ENCODE measurements around the gene SDCCAG8.
A peak's percentile ranks its signal among the peaks of the same experiment; 100 is the strongest.

SDCCAG8 gene

GRCh38 chr1:243482141-243483022 lies 226.5 kb downstream of the SDCCAG8 start:
- DNase-seq (ENCODE audit: low read depth, low spot score): peak; percentile 79

- peak; percentile 57 for DNase-seq (ENCODE audit: low read depth, low spot score)
Measured at GRCh38 chr1:243483071-243483771, 227.4 kb downstream of the SDCCAG8 start.

- DNase-seq (ENCODE audit: low read depth, low spot score): no peak
Measured at GRCh38 chr1:243483952-243484351, 228.1 kb downstream of the SDCCAG8 start.

- no peak for DNase-seq (ENCODE audit: low read depth, low spot score)
Measured at GRCh38 chr1:243487036-243487648, 231.3 kb downstream of the SDCCAG8 start.

GRCh38 chr1:243487649-243488227 lies 231.9 kb downstream of the SDCCAG8 start:
- DNase-seq (ENCODE audit: low read depth, low spot score): no peak

GRCh38 chr1:243488459-243489157 lies 232.8 kb downstream of the SDCCAG8 start:
- DNase-seq (ENCODE audit: low read depth, low spot score): no peak

- no peak for DNase-seq (ENCODE audit: low read depth, low spot score)
Measured at GRCh38 chr1:243489158-243489527, 233.3 kb downstream of the SDCCAG8 start.

- no peak for DNase-seq (ENCODE audit: low read depth, low spot score)
Measured at GRCh38 chr1:243489681-243490546, 234.1 kb downstream of the SDCCAG8 start.

GRCh38 chr1:243490748-243491686 lies 235.2 kb downstream of the SDCCAG8 start:
- DNase-seq (ENCODE audit: low read depth, low spot score): peak; percentile 84

- DNase-seq (ENCODE audit: low read depth, low spot score): no peak
Measured at GRCh38 chr1:243493156-243494129, 237.6 kb downstream of the SDCCAG8 start.

GRCh38 chr1:243494741-243495431 lies 239.0 kb downstream of the SDCCAG8 start:
- DNase-seq (ENCODE audit: low read depth, low spot score): no peak

GRCh38 chr1:243495442-243496186 lies 239.8 kb downstream of the SDCCAG8 start:
- no peak for DNase-seq (ENCODE audit: low read depth, low spot score)

GRCh38 chr1:243496187-243496646 lies 240.4 kb downstream of the SDCCAG8 start:
- DNase-seq (ENCODE audit: low read depth, low spot score): no peak

- DNase-seq (ENCODE audit: low read depth, low spot score): no peak
Measured at GRCh38 chr1:243496806-243497205, 241.0 kb downstream of the SDCCAG8 start.

- DNase-seq (ENCODE audit: low read depth, low spot score): no peak
Measured at GRCh38 chr1:243497939-243498681, 242.3 kb downstream of the SDCCAG8 start.

- no peak for DNase-seq (ENCODE audit: low read depth, low spot score)
Measured at GRCh38 chr1:243499248-243499647, 243.4 kb downstream of the SDCCAG8 start.

Data from astrocyte of the hippocampus (primary cell).